HEK293 (cell line): ENCODE measurements around the gene VSTM4.

Source experiments
- CTCF ChIA-PET: fragments of 350-600 bp; formaldehyde crosslinking; extraction: SDS; loops from one replicate; lab custom pipeline; 2021; ENCODE audit warnings: antibody characterized with exemption; lab: Yijun Ruan, JAX
- POLR2A ChIA-PET: fragments of 300-600 bp; formaldehyde crosslinking; extraction: SDS; loops from one replicate; lab custom pipeline; 2020; ENCODE audit warnings: antibody characterized with exemption, inconsistent platforms; lab: Yijun Ruan, JAX
- H3K27ac ChIP-seq: fragments of 200-500 bp; sonication (Bioruptor generic); 2 replicates; pipeline ENCODE4 v1.5.1; 2014; ENCODE audit warnings: low read depth, low read length, control low read depth, inconsistent platforms; ENCODE audit errors: extremely low read depth
- H3K36me3 ChIP-seq, 2 experiments: fragments of 200-500 bp in 1 of 2; sonication (Bioruptor generic) in 1 of 2; 1 replicate in 1 of 2; 2 replicates in 1 of 2; pipeline ENCODE4 v1.5.1; 2014 to 2017; ENCODE audit warnings: inconsistent platforms in 2 of 2, low read length in 2 of 2; ENCODE audit not compliant: control insufficient read depth in 2 of 2, insufficient read depth in 1 of 2
- H3K4me1 ChIP-seq: fragments of 200-500 bp; sonication (Bioruptor generic); 2 replicates; pipeline ENCODE4 v1.5.1; 2014; ENCODE audit warnings: mild to moderate bottlenecking, low read length, inconsistent platforms; ENCODE audit not compliant: control insufficient read depth, insufficient read depth
- H3K4me3 ChIP-seq: 2 replicates; pipeline ENCODE4 v1.5.1; 2011; ENCODE audit warnings: low read depth, mild to moderate bottlenecking, control low read depth, low read length, moderate library complexity
- H3K9me3 ChIP-seq: fragments of 200-500 bp; sonication (Bioruptor generic); 2 replicates; pipeline ENCODE4 v1.5.1; 2014; ENCODE audit warnings: low read depth, low read length, inconsistent platforms; ENCODE audit not compliant: control insufficient read depth, insufficient read depth
- HOXA7 ChIP-seq: sonication (generic); formaldehyde crosslinking; IDR thresholded peaks from 2 replicates; pipeline ENCODE4 v1.8.1; 2022; ENCODE audit warnings: missing genetic modification reagents, borderline replicate concordance
- MYNN ChIP-seq: fragments of 450-650 bp; formaldehyde crosslinking; IDR thresholded peaks from 2 replicates; pipeline ENCODE4 v1.5.1; 2016; ENCODE audit warnings: missing biosample characterization, missing genetic modification characterization, borderline replicate concordance
- OSR2 ChIP-seq: fragments of 450-650 bp; formaldehyde crosslinking; IDR thresholded peaks from 2 replicates; pipeline ENCODE4 v1.5.1; 2016; ENCODE audit warnings: missing biosample characterization, missing genetic modification characterization
- PRDM4 ChIP-seq: fragments of 450-650 bp; formaldehyde crosslinking; IDR thresholded peaks from 2 replicates; pipeline ENCODE4 v1.5.1; 2017; ENCODE audit warnings: missing biosample characterization, missing genetic modification characterization
- ZBTB17 ChIP-seq: fragments of 450-650 bp; formaldehyde crosslinking; IDR thresholded peaks from 2 replicates; pipeline ENCODE4 v1.5.1; 2016; ENCODE audit warnings: missing biosample characterization, missing genetic modification characterization
- ZBTB7A ChIP-seq: fragments of 450-650 bp; formaldehyde crosslinking; IDR thresholded peaks from 2 replicates; pipeline ENCODE4 v1.5.1; 2016; ENCODE audit warnings: low read depth, missing biosample characterization, missing genetic modification characterization
- ZNF121 ChIP-seq: fragments of 450-650 bp; formaldehyde crosslinking; IDR thresholded peaks from 2 replicates; pipeline ENCODE4 v1.5.1; 2016; ENCODE audit warnings: missing biosample characterization, missing genetic modification characterization
- ZNF155 ChIP-seq: fragments of 450-650 bp; formaldehyde crosslinking; IDR thresholded peaks from 2 replicates; pipeline ENCODE4 v1.5.1; 2016; ENCODE audit warnings: missing biosample characterization, missing genetic modification characterization
- ZNF23 ChIP-seq: fragments of 450-650 bp; formaldehyde crosslinking; IDR thresholded peaks from 2 replicates; pipeline ENCODE4 v1.5.1; 2016; ENCODE audit warnings: missing biosample characterization, missing genetic modification characterization, borderline replicate concordance
- ZNF354C ChIP-seq: fragments of 450-650 bp; formaldehyde crosslinking; IDR thresholded peaks from 2 replicates; pipeline ENCODE4 v1.5.1; 2016; ENCODE audit warnings: missing biosample characterization, missing genetic modification characterization, low read depth, borderline replicate concordance
- ZNF433 ChIP-seq: fragments of 450-650 bp; formaldehyde crosslinking; IDR thresholded peaks from 2 replicates; pipeline ENCODE4 v1.5.1; 2016; ENCODE audit warnings: missing biosample characterization, missing genetic modification characterization, low read depth
- ZNF513 ChIP-seq: fragments of 450-650 bp; IDR thresholded peaks from 2 replicates; pipeline ENCODE4 v1.5.1; 2018; ENCODE audit warnings: missing biosample characterization, missing genetic modification characterization
- ZNF514 ChIP-seq: fragments of 450-650 bp; formaldehyde crosslinking; IDR thresholded peaks from 2 replicates; pipeline ENCODE4 v1.5.1; 2016; ENCODE audit warnings: missing biosample characterization, missing genetic modification characterization
- ZNF530 ChIP-seq: fragments of 450-650 bp; formaldehyde crosslinking; IDR thresholded peaks from 2 replicates; pipeline ENCODE4 v1.5.1; 2016; ENCODE audit warnings: low read depth, missing biosample characterization, missing genetic modification characterization
- ZNF600 ChIP-seq: fragments of 450-650 bp; formaldehyde crosslinking; IDR thresholded peaks from 2 replicates; pipeline ENCODE4 v1.5.1; 2016; ENCODE audit warnings: missing biosample characterization, missing genetic modification characterization
- ZNF629 ChIP-seq: fragments of 450-650 bp; formaldehyde crosslinking; IDR thresholded peaks from 2 replicates; pipeline ENCODE4 v1.5.1; 2017; ENCODE audit warnings: missing biosample characterization, missing genetic modification characterization
- ZNF776 ChIP-seq: fragments of 450-650 bp; formaldehyde crosslinking; IDR thresholded peaks from 2 replicates; pipeline ENCODE4 v1.5.0; 2017; ENCODE audit warnings: missing biosample characterization, missing genetic modification characterization, borderline replicate concordance
- ZNF837 ChIP-seq: fragments of 450-650 bp; formaldehyde crosslinking; IDR thresholded peaks from 2 replicates; pipeline ENCODE4 v1.5.1; 2016; ENCODE audit warnings: missing biosample characterization, missing genetic modification characterization
- TF ChIP-seq, protein P1 (sequence below): fragments of 450-650 bp; IDR thresholded peaks from 2 replicates; pipeline ENCODE4 v1.5.1; 2018; ENCODE audit warnings: missing biosample characterization, mild to moderate bottlenecking, missing genetic modification characterization
- TF ChIP-seq, protein P2 (sequence below): fragments of 450-650 bp; formaldehyde crosslinking; IDR thresholded peaks from 2 replicates; pipeline ENCODE4 v1.5.1; 2016; ENCODE audit warnings: missing biosample characterization, missing genetic modification characterization

The VSTM4 gene

GRCh38 chr10:49139028-49139845 lies 23.9 kb upstream of the VSTM4 start:
- Histone ChIP-seq H3K36me3 (no peaks in the 10 kb centered on the region), H3K4me3 (no peak overlapping the region), H3K27ac (no peak overlapping the region), H3K4me1 (no peaks in the 10 kb centered on the region), H3K9me3 (no peaks in the 10 kb centered on the region)
- POLR2A ChIA-PET, result no interaction called here
- CTCF ChIA-PET, result no interaction called here
- TF ChIP-seq ZBTB17, result no peak
- no peak for TF ChIP-seq ZNF530 (tag by site-specific recombination)
- TF ChIP-seq ZNF776 (tag by site-specific recombination), result no peak
- TF ChIP-seq MYNN, result no peak
- no peak for TF ChIP-seq ZNF629 (tag by site-specific recombination)
- no peak for TF ChIP-seq ZNF433
- TF ChIP-seq, protein P1, sequence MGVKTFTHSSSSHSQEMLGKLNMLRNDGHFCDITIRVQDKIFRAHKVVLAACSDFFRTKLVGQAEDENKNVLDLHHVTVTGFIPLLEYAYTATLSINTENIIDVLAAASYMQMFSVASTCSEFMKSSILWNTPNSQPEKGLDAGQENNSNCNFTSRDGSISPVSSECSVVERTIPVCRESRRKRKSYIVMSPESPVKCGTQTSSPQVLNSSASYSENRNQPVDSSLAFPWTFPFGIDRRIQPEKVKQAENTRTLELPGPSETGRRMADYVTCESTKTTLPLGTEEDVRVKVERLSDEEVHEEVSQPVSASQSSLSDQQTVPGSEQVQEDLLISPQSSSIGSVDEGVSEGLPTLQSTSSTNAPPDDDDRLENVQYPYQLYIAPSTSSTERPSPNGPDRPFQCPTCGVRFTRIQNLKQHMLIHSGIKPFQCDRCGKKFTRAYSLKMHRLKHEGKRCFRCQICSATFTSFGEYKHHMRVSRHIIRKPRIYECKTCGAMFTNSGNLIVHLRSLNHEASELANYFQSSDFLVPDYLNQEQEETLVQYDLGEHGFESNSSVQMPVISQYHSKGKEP (tag by site-specific recombination), result no peak
- TF ChIP-seq ZBTB7A (tag by site-specific recombination), result no peak
- no peak for TF ChIP-seq OSR2 (tag by site-specific recombination)
- TF ChIP-seq ZNF155 (tag by site-specific recombination), result no peak
- no peak for TF ChIP-seq HOXA7 (CRISPR knock-in tag)
- no peak for TF ChIP-seq ZNF23 (tag by site-specific recombination)
- no peak for TF ChIP-seq ZNF600
- TF ChIP-seq ZNF354C (tag by site-specific recombination), result no peak
- TF ChIP-seq ZNF837 (tag by site-specific recombination), result no peak
- no peak for TF ChIP-seq ZNF513 (tag by site-specific recombination)
- TF ChIP-seq ZNF514 (tag by site-specific recombination), result no peak
- TF ChIP-seq, protein P2, sequence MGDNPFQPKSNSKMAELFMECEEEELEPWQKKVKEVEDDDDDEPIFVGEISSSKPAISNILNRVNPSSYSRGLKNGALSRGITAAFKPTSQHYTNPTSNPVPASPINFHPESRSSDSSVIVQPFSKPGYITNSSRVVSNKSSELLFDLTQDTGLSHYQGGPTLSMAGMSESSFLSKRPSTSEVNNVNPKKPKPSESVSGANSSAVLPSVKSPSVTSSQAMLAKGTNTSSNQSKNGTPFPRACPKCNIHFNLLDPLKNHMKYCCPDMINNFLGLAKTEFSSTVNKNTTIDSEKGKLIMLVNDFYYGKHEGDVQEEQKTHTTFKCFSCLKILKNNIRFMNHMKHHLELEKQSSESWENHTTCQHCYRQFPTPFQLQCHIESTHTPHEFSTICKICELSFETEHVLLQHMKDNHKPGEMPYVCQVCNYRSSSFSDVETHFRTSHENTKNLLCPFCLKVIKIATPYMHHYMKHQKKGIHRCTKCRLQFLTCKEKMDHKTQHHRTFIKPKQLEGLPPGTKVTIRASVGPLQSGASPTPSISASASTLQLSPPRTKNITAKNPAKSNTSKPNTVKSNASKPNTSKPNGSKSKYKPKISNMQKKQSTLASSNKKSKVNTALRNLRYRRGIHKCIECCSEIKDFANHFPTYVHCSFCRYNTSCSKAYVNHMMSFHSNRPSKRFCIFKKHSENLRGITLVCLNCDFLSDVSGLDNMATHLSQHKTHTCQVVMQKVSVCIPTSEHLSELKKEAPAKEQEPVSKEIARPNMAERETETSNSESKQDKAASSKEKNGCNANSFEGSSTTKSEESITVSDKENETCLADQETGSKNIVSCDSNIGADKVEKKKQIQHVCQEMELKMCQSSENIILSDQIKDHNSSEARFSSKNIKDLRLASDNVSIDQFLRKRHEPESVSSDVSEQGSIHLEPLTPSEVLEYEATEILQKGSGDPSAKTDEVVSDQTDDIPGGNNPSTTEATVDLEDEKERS (tag by site-specific recombination), result no peak
- no peak for TF ChIP-seq PRDM4 (tag by site-specific recombination)
- TF ChIP-seq ZNF121 (tag by site-specific recombination), result no peak
